ENCODE measurements around the gene RAD51B. TPM values are rescaled to one million over a fixed set of nuclear protein-coding genes. Genes with fewer than 3 reads are reported as not detected.
A peak's percentile ranks its signal among the peaks of the same experiment; 100 is the strongest.

The RAD51B gene
- polyA plus RNA-seq, 1 donor (not counting 4 experiments of a cell fraction or from before 2014, with no cell fraction given), result 13.3 TPM

- no peaks in the 10 kb centered on the region for H3K79me2 ChIP-seq (ENCODE audit: control insufficient read depth, insufficient read depth, low read length)
- no peak overlapping the region for H3K4me3 ChIP-seq (ENCODE audit: control insufficient read depth in 2 of 3, extremely low read depth in 1 of 3, insufficient read depth in 2 of 3, low read depth in 1 of 3, low read length in 3 of 3)
- FAIRE-seq (no peak), DNase-seq (ENCODE audit: low read depth, low spot score) (no peak)
- no peaks in the 10 kb centered on the region for H3K9me3 ChIP-seq (ENCODE audit: control insufficient read depth, low read depth, low read length)
- no peaks in the 10 kb centered on the region for H3K9me1 ChIP-seq (ENCODE audit: control insufficient read depth, extremely low read depth, insufficient read depth, low read length)
- dilution Hi-C loops (cut with MboI; ENCODE audit: extremely low pct_ligation_motif_present, low sequenced_read_pairs), result no loop called here
- H3K9ac ChIP-seq (ENCODE audit: control insufficient read depth, extremely low read depth, insufficient read depth, low read length), result no peak overlapping the region
- H3K36me3 ChIP-seq (ENCODE audit: control insufficient read depth in 2 of 2, extremely low read depth in 1 of 2, insufficient read depth in 2 of 2, low read length in 2 of 2), result no peaks in the 10 kb centered on the region
- H2AFZ ChIP-seq (ENCODE audit: control insufficient read depth, low read length), result no peak overlapping the region
- TF ChIP-seq EZH2 (IDR thresholded peaks at IDR 0.05; ENCODE audit: low read length), result no peak
- no peak for TF ChIP-seq CTCF (optimal IDR thresholded peaks at IDR 0.05 in 1 of 3, IDR thresholded peaks at IDR 0.05 in 1 of 3, conservative IDR thresholded peaks at IDR 0.05 in 1 of 3; ENCODE audit: extremely low read depth in 1 of 3, insufficient read depth in 2 of 3, low read length in 3 of 3)
- no peaks in the 10 kb centered on the region for H4K20me1 ChIP-seq (ENCODE audit: control insufficient read depth, extremely low read depth, insufficient read depth, low read length)
- H3K4me2 ChIP-seq (ENCODE audit: control insufficient read depth, extremely low read depth, insufficient read depth, low read depth, low read length), result no peak overlapping the region
- H3K27ac ChIP-seq (ENCODE audit: control insufficient read depth, insufficient read depth, low read length), result no peak overlapping the region
- no peaks in the 10 kb centered on the region for H3K27me3 ChIP-seq (ENCODE audit: control insufficient read depth, extremely low read depth, insufficient read depth, low read length)
- H3K4me1 ChIP-seq (ENCODE audit: control insufficient read depth, extremely low read depth, insufficient read depth, low read length), result peaks cover 42% of the 10 kb centered on the region
Measured at GRCh38 chr14:68407825-68408224, 588.2 kb downstream of the RAD51B start.

- no peak overlapping the region for H2AFZ ChIP-seq (ENCODE audit: control insufficient read depth, low read length)
- no peaks in the 10 kb centered on the region for H3K9me3 ChIP-seq (ENCODE audit: control insufficient read depth, low read depth, low read length)
- H3K4me3 ChIP-seq (ENCODE audit: control insufficient read depth in 2 of 3, extremely low read depth in 1 of 3, insufficient read depth in 2 of 3, low read depth in 1 of 3, low read length in 3 of 3), result no peak overlapping the region
- H3K9me1 ChIP-seq (ENCODE audit: control insufficient read depth, extremely low read depth, insufficient read depth, low read length), result no peaks in the 10 kb centered on the region
- no peak overlapping the region for H3K9ac ChIP-seq (ENCODE audit: control insufficient read depth, extremely low read depth, insufficient read depth, low read length)
- DNase-seq (ENCODE audit: low read depth, low spot score) (no peak), FAIRE-seq (no peak)
- no peaks in the 10 kb centered on the region for H3K36me3 ChIP-seq (ENCODE audit: control insufficient read depth in 2 of 2, extremely low read depth in 1 of 2, insufficient read depth in 2 of 2, low read length in 2 of 2)
- H3K4me2 ChIP-seq (ENCODE audit: control insufficient read depth, extremely low read depth, insufficient read depth, low read depth, low read length), result no peak overlapping the region
- H3K4me1 ChIP-seq (ENCODE audit: control insufficient read depth, extremely low read depth, insufficient read depth, low read length), result peaks cover 41% of the 10 kb centered on the region
- no peak overlapping the region for H3K27ac ChIP-seq (ENCODE audit: control insufficient read depth, insufficient read depth, low read length)
- no peaks in the 10 kb centered on the region for H4K20me1 ChIP-seq (ENCODE audit: control insufficient read depth, extremely low read depth, insufficient read depth, low read length)
- dilution Hi-C loops (cut with MboI; ENCODE audit: extremely low pct_ligation_motif_present, low sequenced_read_pairs), result no loop called here
- H3K79me2 ChIP-seq (ENCODE audit: control insufficient read depth, insufficient read depth, low read length), result no peaks in the 10 kb centered on the region
- no peak for TF ChIP-seq EZH2 (IDR thresholded peaks at IDR 0.05; ENCODE audit: low read length)
- TF ChIP-seq CTCF (optimal IDR thresholded peaks at IDR 0.05 in 1 of 3, IDR thresholded peaks at IDR 0.05 in 1 of 3, conservative IDR thresholded peaks at IDR 0.05 in 1 of 3; ENCODE audit: extremely low read depth in 1 of 3, insufficient read depth in 2 of 3, low read length in 3 of 3), result peak in 1 of 3 experiments; percentile 25
- H3K27me3 ChIP-seq (ENCODE audit: control insufficient read depth, extremely low read depth, insufficient read depth, low read length), result no peaks in the 10 kb centered on the region
Measured at GRCh38 chr14:68408680-68409079, 589.1 kb downstream of the RAD51B start.

Data from keratinocyte (primary cell).